HG03354 (cell line): Measurements from ENCODE around the gene EXOC4.

ENCODE experiments used
- ATAC-seq: cut with Tn5 transposase; IDR thresholded peaks from one replicate; pipeline ENCODE4 v1.9.1; 2021; ENCODE audit warnings: mild to moderate bottlenecking; ENCODE audit not compliant: unreplicated experiment, poor library complexity, severe bottlenecking

EXOC4 gene

DNA sequence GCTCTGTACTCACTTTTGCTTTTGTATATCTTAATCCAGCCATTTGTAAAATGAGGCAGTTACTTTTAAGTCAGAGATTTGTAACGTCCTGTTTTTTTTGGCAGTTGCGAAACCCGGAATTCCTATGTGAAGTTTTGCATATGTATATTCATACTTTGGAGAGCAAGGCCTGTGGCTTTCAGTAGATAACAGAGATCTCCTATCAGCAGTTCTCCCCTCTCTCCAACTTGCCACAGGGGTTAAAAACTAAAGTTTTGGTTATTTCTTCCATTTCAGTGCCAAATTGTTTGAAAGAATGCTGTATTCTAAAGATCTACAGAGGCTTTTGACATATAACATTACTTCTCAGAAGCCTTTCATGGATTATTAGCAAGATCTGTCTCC is 102.4 kb downstream of the EXOC4 start:
- no peak for ATAC-seq

- no peak for ATAC-seq
These were observed 102.9 kb downstream of the EXOC4 start for GRCh38 chr7:133355822-133356221.

DNA sequence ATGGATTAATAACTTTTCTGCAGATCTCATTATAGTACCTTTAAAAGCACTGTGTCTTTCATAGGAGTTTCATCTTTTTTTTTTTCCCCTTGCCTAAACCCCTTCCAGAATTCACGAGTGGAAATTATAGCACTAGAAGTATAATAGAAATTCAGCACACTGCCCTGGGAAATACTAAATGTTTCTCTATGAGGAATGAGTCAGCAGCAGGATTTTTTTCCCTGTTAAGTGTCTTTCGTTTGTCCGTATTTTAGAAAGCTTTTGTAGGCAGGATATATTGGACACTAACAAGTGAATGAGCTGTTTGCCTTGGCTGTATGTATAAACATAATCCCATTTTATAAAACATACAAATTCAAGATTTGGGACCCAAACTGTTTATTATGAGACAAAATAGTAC is 105.8 kb downstream of the EXOC4 start:
- ATAC-seq, result no peak

- ATAC-seq, result no peak
These were observed 106.6 kb downstream of the EXOC4 start for GRCh38 chr7:133359449-133359848.

DNA sequence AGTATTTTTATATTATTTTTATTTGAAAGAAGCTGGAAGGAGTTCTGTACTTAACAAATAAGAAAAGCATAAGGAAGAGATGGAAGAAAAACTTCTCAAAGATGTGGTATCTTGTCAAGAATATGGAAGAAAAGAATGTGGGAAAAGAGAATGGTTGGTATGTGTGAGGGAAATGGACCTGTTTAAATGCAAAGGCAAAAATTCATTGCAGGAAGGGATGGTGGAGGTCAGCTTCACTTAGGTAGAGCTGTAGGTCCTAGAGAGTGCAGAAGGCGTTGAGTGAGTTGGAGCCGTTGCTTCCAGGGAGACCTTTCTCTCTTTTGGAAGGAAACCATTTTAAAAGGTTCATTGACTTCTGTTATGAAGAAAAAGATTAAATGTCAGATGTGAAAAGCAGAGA is 107.3 kb downstream of the EXOC4 start:
- no peak for ATAC-seq

- no peak for ATAC-seq
These were observed 108.9 kb downstream of the EXOC4 start for GRCh38 chr7:133361806-133362205.

DNA sequence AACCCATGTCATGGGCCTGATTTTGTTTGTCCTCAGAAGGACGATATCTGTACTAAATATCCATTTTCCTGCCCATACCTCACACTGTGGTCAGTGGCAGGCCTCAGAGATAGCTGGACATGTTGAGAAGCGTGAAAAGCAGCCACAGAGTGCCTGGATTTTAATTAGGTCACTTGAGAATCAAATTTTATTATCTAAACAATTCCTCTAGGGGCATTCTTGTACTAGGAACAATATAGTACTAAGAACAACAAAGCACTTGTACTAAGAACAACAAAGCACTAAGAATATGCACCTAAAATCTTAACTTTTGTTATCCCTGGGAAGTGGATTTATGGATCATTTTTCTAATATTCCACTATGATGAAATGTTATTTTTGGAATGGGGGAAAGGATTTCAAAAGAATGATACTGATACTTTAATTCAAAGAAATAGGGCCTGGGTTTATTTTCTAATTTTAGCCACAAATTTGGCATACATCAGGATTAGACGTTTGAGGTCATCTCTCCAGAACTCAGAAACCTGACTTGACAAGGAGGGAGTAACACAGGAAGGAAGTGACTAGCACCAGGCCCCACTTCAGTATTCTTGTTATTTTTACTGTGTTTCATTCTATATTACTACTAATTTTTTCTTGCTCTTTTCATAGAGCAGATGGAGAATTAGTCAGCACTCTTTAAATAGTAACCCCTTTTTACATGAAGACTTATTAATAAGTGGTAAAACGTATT is 112.2 kb downstream of the EXOC4 start:
- no peak for ATAC-seq

DNA sequence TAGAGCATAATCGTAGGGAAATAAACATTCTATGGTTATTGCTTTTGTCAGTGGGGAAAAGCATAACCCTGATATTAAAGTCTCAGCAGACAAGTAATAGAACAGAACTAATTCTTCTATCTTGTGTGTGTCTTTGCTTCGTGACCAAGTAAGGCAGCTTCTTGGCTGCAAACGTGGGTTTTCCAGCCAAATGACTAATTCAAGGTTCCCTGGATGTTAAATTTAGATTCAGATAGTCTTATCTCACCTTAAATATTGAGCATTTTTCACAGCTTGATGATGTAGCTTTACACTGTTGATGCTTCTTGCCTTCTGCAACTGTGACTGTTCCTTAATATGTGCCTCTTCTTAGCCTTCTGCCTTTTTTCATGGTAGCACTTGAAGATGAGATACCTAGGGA is 113.0 kb downstream of the EXOC4 start:
- ATAC-seq, result no peak

DNA sequence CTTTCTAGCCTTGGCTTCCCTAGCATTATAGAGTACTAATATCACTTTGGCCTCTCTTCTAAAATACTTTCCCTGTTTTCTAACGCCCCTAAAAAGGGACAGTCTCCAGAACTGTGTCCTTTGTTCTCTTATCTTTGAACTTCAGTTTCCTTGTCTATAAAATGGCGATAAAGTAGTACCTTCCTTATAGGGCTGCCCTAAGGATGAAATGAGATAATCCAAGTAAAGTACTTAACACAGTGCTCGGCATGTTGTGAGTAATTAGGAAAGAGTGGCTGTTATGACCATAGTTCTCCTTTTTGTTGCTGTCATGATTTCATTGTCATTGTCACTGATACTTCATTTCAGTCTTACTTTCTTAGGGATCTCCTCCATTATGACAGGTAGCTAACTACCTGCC is 114.7 kb downstream of the EXOC4 start:
- ATAC-seq, result no peak

DNA sequence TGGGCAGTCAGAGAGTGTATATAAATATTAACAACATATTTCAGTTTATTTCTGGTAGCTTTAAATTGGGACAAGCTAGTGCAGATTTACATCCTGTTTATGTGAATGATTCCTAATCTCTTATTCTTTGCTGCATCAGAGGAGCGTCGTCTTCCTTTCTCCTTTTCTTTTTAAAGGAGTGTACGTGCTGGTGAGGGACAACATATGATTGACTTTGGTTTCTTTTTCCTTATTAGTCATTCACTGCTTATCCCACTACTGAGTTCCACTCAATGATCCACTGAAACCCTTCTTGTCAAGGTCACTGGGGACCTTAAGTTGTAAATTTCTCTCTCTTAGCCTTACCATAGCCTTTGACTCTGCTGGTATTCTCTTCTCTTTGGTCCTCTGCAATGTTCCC is 116.3 kb downstream of the EXOC4 start:
- ATAC-seq, result no peak

GRCh38 chr7:133371616-133372015 is 118.7 kb downstream of the EXOC4 start:
- no peak for ATAC-seq

GRCh38 chr7:133372337-133372736 is 119.5 kb downstream of the EXOC4 start:
- ATAC-seq, result no peak

DNA sequence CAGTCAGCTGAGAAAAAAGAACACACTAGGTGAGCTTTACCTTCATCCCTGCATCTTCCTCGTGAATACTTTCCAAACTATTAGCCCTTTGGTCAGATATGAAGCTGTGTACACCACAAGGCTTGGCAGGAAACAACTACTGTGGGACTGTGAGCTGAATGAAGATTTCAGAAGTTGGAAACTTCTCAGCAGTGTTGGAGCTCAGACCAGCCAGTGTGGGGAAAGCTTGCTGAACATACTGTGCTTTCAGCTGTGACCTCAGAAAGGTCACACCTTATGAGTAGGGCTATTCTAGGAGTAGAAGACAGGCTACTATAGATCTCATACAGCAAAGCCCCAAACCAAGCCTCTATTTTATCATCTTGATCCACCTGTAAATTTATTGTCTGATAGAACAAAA is 123.6 kb downstream of the EXOC4 start:
- no peak for ATAC-seq

DNA sequence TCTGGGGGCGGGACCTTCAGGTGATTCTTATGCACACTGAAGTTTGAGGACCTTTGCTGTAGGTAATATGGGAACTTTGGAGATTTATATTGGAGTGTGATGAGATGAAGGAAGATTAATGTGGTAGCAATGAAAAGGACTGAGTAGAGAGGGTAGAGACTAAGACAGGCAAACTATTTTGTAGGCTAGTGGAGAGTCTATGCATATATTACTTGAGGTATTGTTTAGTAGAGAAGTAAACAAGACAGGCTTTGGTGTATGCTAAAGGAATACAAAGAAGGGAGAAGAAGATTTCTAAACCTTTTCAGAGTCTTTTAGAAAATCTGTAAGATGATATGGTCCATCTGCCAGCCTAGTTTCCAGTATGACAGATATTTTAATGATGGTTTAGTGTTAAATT is 129.1 kb downstream of the EXOC4 start:
- no peak for ATAC-seq

DNA sequence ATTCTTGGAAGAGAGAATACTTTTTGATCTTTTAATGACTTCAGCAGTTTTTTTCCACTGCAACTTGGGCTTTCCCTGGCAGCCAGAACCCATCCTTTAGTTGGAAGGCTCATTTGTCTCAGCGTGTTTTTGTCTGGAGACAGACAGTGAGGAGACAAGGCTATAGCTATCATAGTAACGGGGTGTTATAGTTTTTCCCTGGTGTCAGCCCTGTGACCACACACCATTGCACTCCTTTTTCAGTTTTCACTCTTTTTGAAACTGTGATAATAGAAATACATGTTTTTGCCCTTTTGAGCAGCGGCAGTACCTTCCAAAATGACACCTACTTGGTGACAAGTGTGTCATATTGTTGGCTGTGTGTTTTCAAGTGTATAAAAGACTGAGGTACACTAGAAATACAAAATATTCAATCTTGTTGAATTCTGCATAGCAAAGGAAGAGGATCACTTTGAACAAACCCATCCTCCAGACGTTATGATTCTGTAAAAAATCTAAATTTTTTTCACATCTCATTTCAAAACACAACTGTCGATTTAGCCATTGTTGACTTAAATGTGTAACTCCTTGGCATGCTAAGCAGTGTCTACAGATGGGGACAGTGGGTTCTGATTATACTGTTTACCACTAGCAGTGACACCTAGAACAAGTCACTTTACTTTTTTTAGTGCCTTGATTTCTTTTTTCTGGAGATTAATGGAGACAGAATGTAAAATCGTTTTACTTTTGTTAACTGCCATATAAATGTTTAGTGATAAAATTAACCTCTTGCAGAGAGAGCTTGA is 130.1 kb downstream of the EXOC4 start:
- no peak for ATAC-seq

- ATAC-seq, result no peak
These were observed 133.3 kb downstream of the EXOC4 start for GRCh38 chr7:133386205-133386604.

- no peak for ATAC-seq
These were observed 136.8 kb downstream of the EXOC4 start for GRCh38 chr7:133389727-133390126.

DNA sequence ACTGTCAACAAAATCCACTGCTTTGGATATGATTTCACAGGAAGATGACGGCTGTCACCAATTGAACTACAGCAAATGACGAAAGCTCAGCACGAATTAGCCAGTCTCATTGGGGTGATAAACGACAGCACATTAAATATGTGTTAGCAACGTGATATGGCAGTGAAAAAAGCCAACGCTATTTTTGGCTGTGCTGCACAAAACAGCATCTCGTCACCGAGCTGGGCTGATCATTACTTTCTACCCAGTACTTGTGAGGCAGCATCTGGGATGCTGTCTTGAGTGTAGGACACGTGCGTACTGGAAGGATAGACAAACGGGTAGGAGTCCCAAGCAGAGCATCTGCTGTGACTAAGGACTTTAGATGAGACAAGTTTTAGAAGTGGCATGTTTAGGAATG is 138.3 kb downstream of the EXOC4 start:
- ATAC-seq, result no peak

- ATAC-seq, result no peak
These were observed 141.5 kb downstream of the EXOC4 start for GRCh38 chr7:133394369-133394768.

DNA sequence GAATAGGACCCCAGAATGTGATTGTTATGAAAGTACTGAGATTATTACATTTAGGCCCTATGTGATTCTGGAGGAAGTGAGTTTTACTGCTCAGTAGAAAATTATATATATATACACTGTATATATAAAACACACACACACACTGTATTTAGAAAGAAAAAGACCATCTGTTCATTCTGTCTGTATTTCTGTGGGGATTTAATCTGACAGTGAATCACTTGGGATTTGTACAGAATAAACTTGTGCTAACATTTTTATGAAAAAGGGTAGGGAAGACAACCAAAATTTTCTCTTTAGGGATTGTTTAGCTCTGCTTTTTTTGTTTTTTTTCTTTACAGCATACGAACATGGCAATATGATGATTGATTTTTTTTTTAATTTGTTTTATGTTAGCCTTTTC is 142.7 kb downstream of the EXOC4 start:
- ATAC-seq, result no peak

DNA sequence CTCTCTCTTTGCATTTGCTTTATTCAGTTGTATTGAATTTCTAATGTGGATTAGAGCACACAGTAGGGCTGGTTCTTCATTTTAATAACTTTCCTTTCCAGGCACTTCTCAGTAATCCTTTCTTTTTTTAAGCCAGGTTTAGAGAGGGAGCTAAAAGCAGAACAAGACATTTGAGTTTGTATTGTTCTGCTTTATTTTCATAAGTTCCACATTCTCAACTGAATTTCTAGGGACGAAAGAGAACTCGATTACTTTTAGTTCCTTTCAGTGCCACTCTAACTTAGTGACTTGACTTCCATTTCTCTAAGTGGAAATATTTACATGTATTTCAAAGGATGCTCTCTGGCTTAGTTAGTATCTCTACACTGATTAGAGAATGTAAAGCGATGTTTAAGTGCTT is 145.6 kb downstream of the EXOC4 start:
- ATAC-seq, result no peak
